HepG2 (cell line): Measurements from ENCODE around the gene POLE. TPM values are rescaled to one million over a fixed set of nuclear protein-coding genes. Genes with fewer than 3 reads are reported as not detected.
A peak's percentile ranks its signal among the peaks of the same experiment; 100 is the strongest.

Source experiments
- FOXC1 ChIP-seq: sonication (generic); formaldehyde crosslinking; IDR thresholded peaks from 2 replicates; pipeline ENCODE4 v1.8.0; 2022; ENCODE audit warnings: mild to moderate bottlenecking, missing genetic modification reagents, borderline replicate concordance
- FOXK1 ChIP-seq: sonication (generic); formaldehyde crosslinking; IDR thresholded peaks from 2 replicates; pipeline ENCODE4 v1.4.0; 2020; ENCODE audit warnings: low read depth, missing genetic modification reagents, borderline replicate concordance
- IKZF4 ChIP-seq: sonication (generic); formaldehyde crosslinking; IDR thresholded peaks from 2 replicates; pipeline ENCODE4 v1.5.1; 2020; ENCODE audit warnings: borderline replicate concordance, mild to moderate bottlenecking, low read depth, missing genetic modification reagents; ENCODE audit errors: not compliant biosample characterization
- NRL ChIP-seq: sonication (generic); formaldehyde crosslinking; IDR thresholded peaks from 2 replicates; pipeline ENCODE4 v1.5.0; 2020; ENCODE audit warnings: missing genetic modification reagents, mild to moderate bottlenecking, moderate library complexity, borderline replicate concordance
- SP1 ChIP-seq, 2 experiments: fragments of 450-650 bp in 1 of 2; sonication (generic) in 1 of 2; formaldehyde crosslinking in 1 of 2; IDR thresholded peaks; 2 replicates each; pipeline versions ENCODE4 v1.4.0 to v1.6.1; 2016 to 2020; ENCODE audit warnings: missing genetic modification reagents in 1 of 2
- ZFP36L1 ChIP-seq: sonication (generic); formaldehyde crosslinking; IDR thresholded peaks from 2 replicates; pipeline ENCODE4 v1.8.0; 2022; ENCODE audit warnings: mild to moderate bottlenecking, missing genetic modification reagents, moderate library complexity
- ZNF205 ChIP-seq: IDR thresholded peaks from 2 replicates; pipeline ENCODE4 v1.6.1; 2018; ENCODE audit warnings: missing biosample characterization, missing genetic modification reagents
- ZNF33B ChIP-seq: sonication (generic); formaldehyde crosslinking; IDR thresholded peaks from 2 replicates; pipeline ENCODE4 v1.5.1; 2020; ENCODE audit warnings: mild to moderate bottlenecking, missing genetic modification reagents
- polyA plus RNA-seq, 8 experiments: library from polyadenylated mRNA; depleted of rRNA in 3 of 8; stranded (reverse) in 7 of 8; unstranded in 1 of 8; fragments of >200 nt; fragmentation: Illumina TruSeq in 4 of 8; extraction: Trizol in 4 of 8; gene quantifications; 2 replicates each; pipeline versions ENCODE4 v1.2.1 to v1.2.3, GENCODE V29; 2011 to 2016; ENCODE audit warnings: low read depth in 4 of 8, missing spikeins in 1 of 8, mixed read lengths in 1 of 8; ENCODE audit not compliant: insufficient read depth in 1 of 8
- total RNA-seq, 5 experiments: library from RNA; depleted of rRNA; stranded (reverse); fragments of >200 nt; fragmentation: Illumina TruSeq; extraction: Trizol; gene quantifications; 2 replicates each; pipeline ENCODE4 v1.2.3, GENCODE V29; 2016; ENCODE audit warnings: low read depth in 1 of 5
- TF ChIP-seq, protein P1 (sequence below), 2 experiments: fragments of 450-650 bp in 1 of 2; sonication (generic) in 1 of 2; formaldehyde crosslinking in 1 of 2; IDR thresholded peaks; 2 replicates each; pipeline versions ENCODE4 v1.6.1 to v1.8.0; 2016 to 2022; ENCODE audit warnings: antibody characterized with exemption in 1 of 2, mild to moderate bottlenecking in 1 of 2, missing genetic modification reagents in 1 of 2
- TF ChIP-seq, protein P2 (sequence below): sonication (generic); formaldehyde crosslinking; IDR thresholded peaks from 2 replicates; pipeline ENCODE4 v1.5.1; 2020; ENCODE audit warnings: missing genetic modification reagents, mild to moderate bottlenecking, borderline replicate concordance
- TF ChIP-seq, protein P3 (sequence below): IDR thresholded peaks from 2 replicates; pipeline ENCODE4 v1.6.1; 2018; ENCODE audit warnings: missing genetic modification reagents, mild to moderate bottlenecking, missing compliant biosample characterization
- TF ChIP-seq, protein P4 (sequence below): sonication (generic); formaldehyde crosslinking; IDR thresholded peaks from 2 replicates; pipeline ENCODE4 v1.4.0; 2020; ENCODE audit warnings: missing genetic modification reagents
- TF ChIP-seq, protein P5 (sequence below): sonication (generic); formaldehyde crosslinking; IDR thresholded peaks from 2 replicates; pipeline ENCODE4 v1.8.0; 2022; ENCODE audit warnings: mild to moderate bottlenecking, missing genetic modification reagents, borderline replicate concordance

POLE gene
- total and polyA plus RNA-seq, 2 of the 13 experiments (the other 11 are each of a cell fraction or from before 2014, with no cell fraction given), result 25.3 to 52.2 TPM

DNA sequence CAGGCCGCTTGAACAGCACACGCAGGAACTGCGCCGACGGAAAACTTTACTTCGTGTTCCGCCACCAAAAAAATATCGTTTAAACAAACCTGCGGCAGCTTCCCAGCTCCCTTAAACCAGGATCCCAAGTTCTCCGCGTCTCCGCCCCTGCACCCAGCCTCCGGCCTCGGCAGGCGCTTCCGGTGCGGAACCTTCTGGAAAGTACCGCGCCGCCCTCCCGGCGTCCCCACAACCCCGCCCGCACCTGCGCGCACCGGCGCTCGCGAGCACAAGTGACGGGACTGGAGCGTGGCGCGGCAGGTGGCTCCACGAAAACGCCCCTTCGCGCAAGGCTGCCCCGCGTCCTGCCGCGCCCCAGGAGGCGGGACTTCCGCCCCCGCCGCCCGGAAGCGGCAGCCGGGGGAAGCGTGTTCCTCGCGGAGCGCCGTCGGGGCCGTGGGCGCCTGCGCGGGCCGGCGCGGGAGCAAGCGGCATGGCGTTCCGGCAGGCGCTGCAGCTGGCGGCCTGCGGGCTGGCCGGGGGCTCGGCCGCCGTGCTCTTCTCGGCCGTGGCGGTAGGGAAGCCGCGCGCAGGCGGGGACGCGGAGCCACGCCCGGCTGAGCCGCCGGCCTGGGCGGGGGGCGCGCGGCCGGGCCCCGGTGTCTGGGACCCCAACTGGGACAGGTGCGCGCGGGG, 23.4 kb upstream of the POLE start, which contains the start of gene PGAM5 (continued):
- TF ChIP-seq, protein P1, sequence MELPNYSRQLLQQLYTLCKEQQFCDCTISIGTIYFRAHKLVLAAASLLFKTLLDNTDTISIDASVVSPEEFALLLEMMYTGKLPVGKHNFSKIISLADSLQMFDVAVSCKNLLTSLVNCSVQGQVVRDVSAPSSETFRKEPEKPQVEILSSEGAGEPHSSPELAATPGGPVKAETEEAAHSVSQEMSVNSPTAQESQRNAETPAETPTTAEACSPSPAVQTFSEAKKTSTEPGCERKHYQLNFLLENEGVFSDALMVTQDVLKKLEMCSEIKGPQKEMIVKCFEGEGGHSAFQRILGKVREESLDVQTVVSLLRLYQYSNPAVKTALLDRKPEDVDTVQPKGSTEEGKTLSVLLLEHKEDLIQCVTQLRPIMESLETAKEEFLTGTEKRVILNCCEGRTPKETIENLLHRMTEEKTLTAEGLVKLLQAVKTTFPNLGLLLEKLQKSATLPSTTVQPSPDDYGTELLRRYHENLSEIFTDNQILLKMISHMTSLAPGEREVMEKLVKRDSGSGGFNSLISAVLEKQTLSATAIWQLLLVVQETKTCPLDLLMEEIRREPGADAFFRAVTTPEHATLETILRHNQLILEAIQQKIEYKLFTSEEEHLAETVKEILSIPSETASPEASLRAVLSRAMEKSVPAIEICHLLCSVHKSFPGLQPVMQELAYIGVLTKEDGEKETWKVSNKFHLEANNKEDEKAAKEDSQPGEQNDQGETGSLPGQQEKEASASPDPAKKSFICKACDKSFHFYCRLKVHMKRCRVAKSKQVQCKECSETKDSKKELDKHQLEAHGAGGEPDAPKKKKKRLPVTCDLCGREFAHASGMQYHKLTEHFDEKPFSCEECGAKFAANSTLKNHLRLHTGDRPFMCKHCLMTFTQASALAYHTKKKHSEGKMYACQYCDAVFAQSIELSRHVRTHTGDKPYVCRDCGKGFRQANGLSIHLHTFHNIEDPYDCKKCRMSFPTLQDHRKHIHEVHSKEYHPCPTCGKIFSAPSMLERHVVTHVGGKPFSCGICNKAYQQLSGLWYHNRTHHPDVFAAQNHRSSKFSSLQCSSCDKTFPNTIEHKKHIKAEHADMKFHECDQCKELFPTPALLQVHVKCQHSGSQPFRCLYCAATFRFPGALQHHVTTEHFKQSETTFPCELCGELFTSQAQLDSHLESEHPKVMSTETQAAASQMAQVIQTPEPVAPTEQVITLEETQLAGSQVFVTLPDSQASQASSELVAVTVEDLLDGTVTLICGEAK (IDR thresholded peaks at IDR 0.05), result no peak; the same call in 1 of the 2 replicates
- TF ChIP-seq, protein P1 (CRISPR knock-in tag; IDR thresholded peaks at IDR 0.05), result peak; percentile 89
- TF ChIP-seq, protein P2, sequence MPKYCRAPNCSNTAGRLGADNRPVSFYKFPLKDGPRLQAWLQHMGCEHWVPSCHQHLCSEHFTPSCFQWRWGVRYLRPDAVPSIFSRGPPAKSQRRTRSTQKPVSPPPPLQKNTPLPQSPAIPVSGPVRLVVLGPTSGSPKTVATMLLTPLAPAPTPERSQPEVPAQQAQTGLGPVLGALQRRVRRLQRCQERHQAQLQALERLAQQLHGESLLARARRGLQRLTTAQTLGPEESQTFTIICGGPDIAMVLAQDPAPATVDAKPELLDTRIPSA (CRISPR knock-in tag), result 0 out of 2 replicates have a peak, but pooled peaks have one; percentile 27
- TF ChIP-seq ZNF33B (CRISPR knock-in tag) (no peak; the same call in 1 of the 2 replicates), SP1 (IDR thresholded peaks at IDR 0.05) (no peak), SP1 (CRISPR knock-in tag; IDR thresholded peaks at IDR 0.05) (peak; percentile 64), FOXK1 (CRISPR knock-in tag) (peak; percentile 41; the same call in 1 of the 2 replicates), FOXC1 (0 out of 2 replicates have a peak, but pooled peaks have one; percentile 31), ZNF205 (CRISPR knock-in tag) (peak; percentile 71), NRL (CRISPR knock-in tag) (peak; percentile 95), ZFP36L1 (CRISPR knock-in tag) (peak; percentile 77; the same call in 1 of the 2 replicates), IKZF4 (CRISPR knock-in tag) (peak; percentile 73)
- TF ChIP-seq, protein P3, sequence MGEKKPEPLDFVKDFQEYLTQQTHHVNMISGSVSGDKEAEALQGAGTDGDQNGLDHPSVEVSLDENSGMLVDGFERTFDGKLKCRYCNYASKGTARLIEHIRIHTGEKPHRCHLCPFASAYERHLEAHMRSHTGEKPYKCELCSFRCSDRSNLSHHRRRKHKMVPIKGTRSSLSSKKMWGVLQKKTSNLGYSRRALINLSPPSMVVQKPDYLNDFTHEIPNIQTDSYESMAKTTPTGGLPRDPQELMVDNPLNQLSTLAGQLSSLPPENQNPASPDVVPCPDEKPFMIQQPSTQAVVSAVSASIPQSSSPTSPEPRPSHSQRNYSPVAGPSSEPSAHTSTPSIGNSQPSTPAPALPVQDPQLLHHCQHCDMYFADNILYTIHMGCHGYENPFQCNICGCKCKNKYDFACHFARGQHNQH, result peak; percentile 81
- TF ChIP-seq, protein P4, sequence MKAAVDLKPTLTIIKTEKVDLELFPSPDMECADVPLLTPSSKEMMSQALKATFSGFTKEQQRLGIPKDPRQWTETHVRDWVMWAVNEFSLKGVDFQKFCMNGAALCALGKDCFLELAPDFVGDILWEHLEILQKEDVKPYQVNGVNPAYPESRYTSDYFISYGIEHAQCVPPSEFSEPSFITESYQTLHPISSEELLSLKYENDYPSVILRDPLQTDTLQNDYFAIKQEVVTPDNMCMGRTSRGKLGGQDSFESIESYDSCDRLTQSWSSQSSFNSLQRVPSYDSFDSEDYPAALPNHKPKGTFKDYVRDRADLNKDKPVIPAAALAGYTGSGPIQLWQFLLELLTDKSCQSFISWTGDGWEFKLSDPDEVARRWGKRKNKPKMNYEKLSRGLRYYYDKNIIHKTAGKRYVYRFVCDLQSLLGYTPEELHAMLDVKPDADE, result no peak
- TF ChIP-seq, protein P5, sequence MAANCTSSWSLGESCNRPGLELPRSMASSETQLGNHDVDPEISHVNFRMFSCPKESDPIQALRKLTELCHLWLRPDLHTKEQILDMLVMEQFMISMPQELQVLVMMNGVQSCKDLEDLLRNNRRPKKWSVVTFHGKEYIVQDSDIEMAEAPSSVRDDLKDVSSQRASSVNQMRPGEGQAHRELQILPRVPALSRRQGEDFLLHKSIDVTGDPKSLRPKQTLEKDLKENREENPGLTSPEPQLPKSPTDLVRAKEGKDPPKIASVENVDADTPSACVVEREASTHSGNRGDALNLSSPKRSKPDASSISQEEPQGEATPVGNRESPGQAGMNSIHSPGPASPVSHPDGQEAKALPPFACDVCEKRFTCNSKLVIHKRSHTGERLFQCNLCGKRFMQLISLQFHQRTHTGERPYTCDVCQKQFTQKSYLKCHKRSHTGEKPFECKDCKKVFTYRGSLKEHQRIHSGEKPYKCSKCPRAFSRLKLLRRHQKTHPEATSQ (CRISPR knock-in tag), result peak; percentile 79; the same call in 1 of the 2 replicates
